HG03103 (cell line): ENCODE data around the gene MAN2A2.
"Not testable (repeated sequence)": the region's sequence is repeated elsewhere in the genome, so short reads cannot be mapped to it uniquely, and the experiment has no call there.

Source experiments
- ATAC-seq: cut with Tn5 transposase; IDR thresholded peaks from one replicate; pipeline ENCODE4 v1.9.1; 2021; ENCODE audit warnings: low read depth; ENCODE audit not compliant: unreplicated experiment

The MAN2A2 gene

GRCh38 chr15:90871139-90871715, 31.9 kb upstream of the MAN2A2 start:
- ATAC-seq, result no peak

GRCh38 chr15:90871716-90872485, 31.2 kb upstream of the MAN2A2 start:
- no peak for ATAC-seq

GRCh38 chr15:90872486-90873184, 30.5 kb upstream of the MAN2A2 start:
- ATAC-seq, result no peak

- ATAC-seq, result no peak
These were observed 29.6 kb upstream of the MAN2A2 start for GRCh38 chr15:90873488-90873997.

GRCh38 chr15:90873998-90874605, 29.0 kb upstream of the MAN2A2 start:
- no peak for ATAC-seq

GRCh38 chr15:90874986-90875385, 28.1 kb upstream of the MAN2A2 start:
- ATAC-seq, result not testable (repeated sequence)

GRCh38 chr15:90875549-90875981, 27.5 kb upstream of the MAN2A2 start:
- ATAC-seq, result no peak

GRCh38 chr15:90876046-90876445, 27.1 kb upstream of the MAN2A2 start:
- ATAC-seq, result no peak

GRCh38 chr15:90876512-90877170, 26.5 kb upstream of the MAN2A2 start:
- ATAC-seq, result no peak

GRCh38 chr15:90877315-90877714, 25.8 kb upstream of the MAN2A2 start:
- ATAC-seq, result no peak

GRCh38 chr15:90877996-90878395, 25.1 kb upstream of the MAN2A2 start:
- ATAC-seq, result no peak

- ATAC-seq, result no peak
These were observed 24.4 kb upstream of the MAN2A2 start for GRCh38 chr15:90878660-90879059.

- ATAC-seq, result no peak
These were observed 23.3 kb upstream of the MAN2A2 start for GRCh38 chr15:90879730-90880366.

- no peak for ATAC-seq
These were observed 22.5 kb upstream of the MAN2A2 start for GRCh38 chr15:90880381-90881145.

- no peak for ATAC-seq
These were observed 21.7 kb upstream of the MAN2A2 start for GRCh38 chr15:90881181-90881977.

GRCh38 chr15:90881978-90882721, 21.0 kb upstream of the MAN2A2 start:
- no peak for ATAC-seq

- ATAC-seq, result no peak
These were observed 20.1 kb upstream of the MAN2A2 start for GRCh38 chr15:90882781-90883525.
